CD4-positive, alpha-beta T cell treated with Interferon gamma for 1 hour (primary cell): ENCODE results near the gene GAREM2.

ENCODE experiments used
- DNase-seq: peaks from one replicate; pipeline ENCODE4 v3.0.0-alpha.2; 2020

Gene GAREM2

GRCh38 chr2:26189751-26190150, 16.9 kb downstream of the GAREM2 start:
- no peak for DNase-seq

- no peak for DNase-seq
Observed at GRCh38 chr2:26190369-26190768, 17.5 kb downstream of the GAREM2 start.

GRCh38 chr2:26191316-26192159, 18.6 kb downstream of the GAREM2 start:
- DNase-seq = no peak

- DNase-seq = no peak
Observed at GRCh38 chr2:26193578-26194231, 20.8 kb downstream of the GAREM2 start.

- no peak for DNase-seq
Observed at GRCh38 chr2:26195040-26195984, 22.4 kb downstream of the GAREM2 start.

GRCh38 chr2:26196683-26197418, 24.0 kb downstream of the GAREM2 start:
- no peak for DNase-seq

- no peak for DNase-seq
Observed at GRCh38 chr2:26197516-26197915, 24.6 kb downstream of the GAREM2 start.

GRCh38 chr2:26202981-26203490, 30.1 kb downstream of the GAREM2 start:
- no peak for DNase-seq

- no peak for DNase-seq
Observed at GRCh38 chr2:26203906-26204305, 31.0 kb downstream of the GAREM2 start.

GRCh38 chr2:26212011-26212410, 39.1 kb downstream of the GAREM2 start:
- DNase-seq = no peak

GRCh38 chr2:26214759-26215158, 41.9 kb downstream of the GAREM2 start:
- no peak for DNase-seq

- DNase-seq = no peak
Observed at GRCh38 chr2:26215833-26216232, 42.9 kb downstream of the GAREM2 start.

- no peak for DNase-seq
Observed at GRCh38 chr2:26216587-26216986, 43.7 kb downstream of the GAREM2 start.

GRCh38 chr2:26217720-26218119, 44.8 kb downstream of the GAREM2 start:
- DNase-seq = no peak

- no peak for DNase-seq
Observed at GRCh38 chr2:26223018-26223417, 50.1 kb downstream of the GAREM2 start.

- DNase-seq = no peak
Observed at GRCh38 chr2:26224095-26224494, 51.2 kb downstream of the GAREM2 start.

- DNase-seq = no peak
Observed at GRCh38 chr2:26229595-26229994, 56.7 kb downstream of the GAREM2 start.

- DNase-seq = no peak
Observed at GRCh38 chr2:26230806-26231205, 57.9 kb downstream of the GAREM2 start.

GRCh38 chr2:26235089-26235488, 62.2 kb downstream of the GAREM2 start:
- no peak for DNase-seq

GRCh38 chr2:26237868-26238267, 65.0 kb downstream of the GAREM2 start:
- no peak for DNase-seq

- no peak for DNase-seq
Observed at GRCh38 chr2:26238311-26238958, 65.5 kb downstream of the GAREM2 start.
